AG04449 (cell line): Measurements from ENCODE around the gene VLDLR.

Source experiments
- CTCF ChIA-PET: fragments of 350-600 bp; formaldehyde crosslinking; extraction: SDS; loops from one replicate; lab custom pipeline; 2021; ENCODE audit warnings: antibody characterized with exemption; lab: Yijun Ruan, JAX
- POLR2A ChIA-PET: fragments of 400-600, 350-600 bp; formaldehyde crosslinking; extraction: SDS; loops from one replicate; lab custom pipeline; 2020; ENCODE audit warnings: antibody characterized with exemption, inconsistent platforms; lab: Yijun Ruan, JAX
- DNase-seq: peaks from one replicate; pipeline ENCODE4 v3.0.0-alpha.2; 2010; ENCODE audit warnings: low read depth, low spot score
- H3K4me3 ChIP-seq: 2 replicates; pipeline ENCODE4 v1.5.1; 2011; ENCODE audit warnings: low read depth, mild to moderate bottlenecking, control low read depth, low read length
- TF ChIP-seq, protein P1 (sequence below): IDR thresholded peaks from one replicate; pipeline ENCODE4 v1.5.1; 2011; ENCODE audit warnings: mild to moderate bottlenecking, moderate library complexity, low read length, control low read depth, inconsistent platforms; ENCODE audit not compliant: insufficient read depth; ENCODE audit errors: missing control alignments

Gene VLDLR

DNA sequence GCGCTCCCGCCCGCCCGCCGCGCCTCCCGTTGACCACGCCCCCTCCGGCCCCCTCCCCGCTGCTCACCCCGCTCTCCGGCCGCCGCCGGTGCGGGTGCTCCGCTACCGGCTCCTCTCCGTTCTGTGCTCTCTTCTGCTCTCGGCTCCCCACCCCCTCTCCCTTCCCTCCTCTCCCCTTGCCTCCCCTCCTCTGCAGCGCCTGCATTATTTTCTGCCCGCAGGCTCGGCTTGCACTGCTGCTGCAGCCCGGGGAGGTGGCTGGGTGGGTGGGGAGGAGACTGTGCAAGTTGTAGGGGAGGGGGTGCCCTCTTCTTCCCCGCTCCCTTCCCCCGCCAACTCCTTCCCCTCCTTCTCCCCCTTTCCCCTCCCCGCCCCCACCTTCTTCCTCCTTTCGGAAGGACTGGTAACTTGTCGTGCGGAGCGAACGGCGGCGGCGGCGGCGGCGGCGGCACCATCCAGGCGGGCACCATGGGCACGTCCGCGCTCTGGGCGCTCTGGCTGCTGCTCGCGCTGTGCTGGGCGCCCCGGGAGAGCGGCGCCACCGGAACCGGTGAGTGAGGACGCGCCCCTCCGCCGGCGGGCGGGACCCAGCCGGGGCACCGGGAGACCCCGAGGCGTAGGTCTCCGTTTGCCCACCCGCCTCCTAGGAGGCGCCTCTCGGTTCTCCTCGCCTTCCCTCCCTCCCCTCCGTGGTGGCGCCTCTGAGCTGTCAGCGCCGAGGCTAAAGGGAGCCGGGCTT lies at the start of gene VLDLR:
VLDLR (plus strand) TSS at position 66 of the 739 bp plus-strand sequence; CDS start at position 469, 403 bp downstream.
- ChIA-PET POLR2A (interaction anchor here (1.0 kb wide), 1 partner anchor 207 kb away, joined by 3 read pairs; no protein-coding TSS in a partner anchor), CTCF (no interaction called here)
- TF ChIP-seq, protein P1, sequence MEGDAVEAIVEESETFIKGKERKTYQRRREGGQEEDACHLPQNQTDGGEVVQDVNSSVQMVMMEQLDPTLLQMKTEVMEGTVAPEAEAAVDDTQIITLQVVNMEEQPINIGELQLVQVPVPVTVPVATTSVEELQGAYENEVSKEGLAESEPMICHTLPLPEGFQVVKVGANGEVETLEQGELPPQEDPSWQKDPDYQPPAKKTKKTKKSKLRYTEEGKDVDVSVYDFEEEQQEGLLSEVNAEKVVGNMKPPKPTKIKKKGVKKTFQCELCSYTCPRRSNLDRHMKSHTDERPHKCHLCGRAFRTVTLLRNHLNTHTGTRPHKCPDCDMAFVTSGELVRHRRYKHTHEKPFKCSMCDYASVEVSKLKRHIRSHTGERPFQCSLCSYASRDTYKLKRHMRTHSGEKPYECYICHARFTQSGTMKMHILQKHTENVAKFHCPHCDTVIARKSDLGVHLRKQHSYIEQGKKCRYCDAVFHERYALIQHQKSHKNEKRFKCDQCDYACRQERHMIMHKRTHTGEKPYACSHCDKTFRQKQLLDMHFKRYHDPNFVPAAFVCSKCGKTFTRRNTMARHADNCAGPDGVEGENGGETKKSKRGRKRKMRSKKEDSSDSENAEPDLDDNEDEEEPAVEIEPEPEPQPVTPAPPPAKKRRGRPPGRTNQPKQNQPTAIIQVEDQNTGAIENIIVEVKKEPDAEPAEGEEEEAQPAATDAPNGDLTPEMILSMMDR, result no peak
- DNase-seq, result no peak
- peak within 1 kb of the TSS; percentile 66 for H3K4me3 ChIP-seq

DNA sequence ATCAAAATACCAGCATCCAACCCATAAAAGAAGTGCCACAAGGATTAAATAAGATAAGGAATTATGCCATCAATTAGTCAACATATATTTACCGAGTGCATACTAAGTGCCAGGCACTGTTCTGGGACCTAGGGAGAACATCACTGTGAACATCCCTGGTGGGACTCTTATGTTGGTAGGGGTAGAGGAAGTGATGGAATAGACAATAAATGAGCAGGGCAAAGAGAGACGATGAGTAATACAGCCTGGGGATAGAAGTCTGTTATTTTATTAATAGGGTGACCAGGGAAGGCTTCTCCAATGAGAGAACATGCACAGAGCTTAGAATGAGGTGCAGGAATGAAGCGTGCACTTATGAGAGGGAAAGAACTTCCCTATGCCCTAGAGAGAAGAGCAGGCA lies 47.4 kb upstream of the VLDLR start:
- ChIA-PET CTCF (no interaction called here), POLR2A (no interaction called here)
- DNase-seq, result no peak
- TF ChIP-seq, protein P1, result no peak
- no peak overlapping the region for H3K4me3 ChIP-seq

DNA sequence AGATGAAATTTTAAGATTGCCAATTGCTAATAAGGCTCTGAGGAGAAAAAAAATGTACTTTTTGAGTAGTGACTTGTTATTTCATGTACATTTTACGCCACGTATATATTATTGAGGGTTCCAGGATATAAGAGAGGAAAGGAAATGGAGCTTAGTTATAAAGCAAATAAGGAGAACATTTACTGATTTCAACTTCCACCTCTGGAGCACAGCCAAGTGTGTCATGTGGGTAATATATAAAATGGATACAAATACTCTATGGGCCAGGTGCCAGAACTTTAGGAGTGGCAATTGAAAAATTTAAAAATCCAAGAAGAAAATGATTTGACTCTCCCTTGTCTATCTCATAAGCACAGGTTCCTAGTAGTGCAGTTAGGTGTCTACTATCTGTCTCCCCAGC lies 45.0 kb upstream of the VLDLR start:
- no peak for DNase-seq
- ChIA-PET CTCF (interaction anchor here (1.0 kb wide), 1 partner anchor 43 kb away, joined by 3 read pairs; no protein-coding TSS in a partner anchor), POLR2A (no interaction called here)
- TF ChIP-seq, protein P1, result no peak
- H3K4me3 ChIP-seq, result no peak overlapping the region

DNA sequence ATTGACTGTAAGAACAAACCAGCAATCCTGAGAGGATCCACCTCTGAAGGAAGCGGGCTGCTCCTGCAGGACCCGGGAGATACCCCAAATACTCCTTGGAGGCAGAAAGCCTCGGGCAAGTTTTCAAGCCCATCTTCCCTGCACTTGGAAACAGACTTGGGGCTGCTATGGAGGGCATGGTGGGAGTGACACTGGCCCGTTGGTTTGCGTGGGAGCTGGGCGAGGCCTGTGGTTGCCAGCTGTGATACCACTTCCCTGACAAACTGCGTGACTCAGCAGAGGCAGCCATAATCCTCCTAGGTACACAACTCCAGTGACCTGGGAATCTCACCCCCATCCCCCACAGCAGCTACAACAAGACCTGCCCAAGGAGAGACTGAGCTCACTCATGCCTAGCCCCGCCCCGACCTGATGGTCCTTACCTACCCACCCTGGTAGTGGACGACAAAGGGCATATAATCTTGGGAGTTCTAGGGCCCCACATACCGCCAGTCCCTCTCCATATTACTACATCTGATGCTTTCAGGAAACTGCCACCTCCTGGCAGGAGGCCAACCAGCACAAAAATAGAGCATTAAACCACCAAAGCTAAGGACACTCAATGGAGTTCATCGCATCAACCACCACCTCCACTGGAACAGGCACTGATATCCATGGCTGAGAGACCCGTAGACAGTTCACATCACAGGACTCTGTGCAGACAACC lies 38.1 kb upstream of the VLDLR start:
- POLR2A ChIA-PET, result no interaction called here
- DNase-seq, result no peak
- CTCF ChIA-PET, result no interaction called here
- no peak overlapping the region for H3K4me3 ChIP-seq
- TF ChIP-seq, protein P1, result no peak

GRCh38 chr9:2591967-2592366 lies 29.6 kb upstream of the VLDLR start:
- DNase-seq, result no peak
- ChIA-PET POLR2A (no interaction called here), CTCF (no interaction called here)
- TF ChIP-seq, protein P1, result no peak
- no peak overlapping the region for H3K4me3 ChIP-seq

- DNase-seq, result no peak
- CTCF ChIA-PET, result no interaction called here
- POLR2A ChIA-PET, result no interaction called here
- H3K4me3 ChIP-seq, result no peak overlapping the region
- TF ChIP-seq, protein P1, result no peak
Measured at GRCh38 chr9:2593744-2594143, 27.8 kb upstream of the VLDLR start.
